ENCODE results near the gene KCNQ1OT1. TPM values are rescaled to one million over a fixed set of nuclear protein-coding genes. Genes with fewer than 3 reads are reported as not detected.

Gene KCNQ1OT1
- 5.0 TPM for total RNA-seq

- DNase-seq (ENCODE audit: low spot score), result peak; percentile 91
These were observed at the start of gene KCNQ1OT1 for GRCh38 chr11:2699531-2700414. Gene KCNQ1OT1 (minus strand): TSS chr11:2699994.

- DNase-seq (ENCODE audit: low spot score), result no peak
These were observed 49.2 kb upstream of the KCNQ1OT1 start for GRCh38 chr11:2748814-2749554.

- no peak for DNase-seq (ENCODE audit: low spot score)
These were observed 48.4 kb upstream of the KCNQ1OT1 start for GRCh38 chr11:2748061-2748813.

- no peak for DNase-seq (ENCODE audit: low spot score)
These were observed 47.6 kb upstream of the KCNQ1OT1 start for GRCh38 chr11:2747248-2748027.

GRCh38 chr11:2746401-2747247 lies 46.8 kb upstream of the KCNQ1OT1 start:
- DNase-seq (ENCODE audit: low spot score), result no peak

- DNase-seq (ENCODE audit: low spot score), result no peak
These were observed 45.7 kb upstream of the KCNQ1OT1 start for GRCh38 chr11:2745511-2745910.

- DNase-seq (ENCODE audit: low spot score), result no peak
These were observed 44.4 kb upstream of the KCNQ1OT1 start for GRCh38 chr11:2744166-2744565.

GRCh38 chr11:2743427-2744110 lies 43.8 kb upstream of the KCNQ1OT1 start:
- DNase-seq (ENCODE audit: low spot score), result no peak

- no peak for DNase-seq (ENCODE audit: low spot score)
These were observed 43.0 kb upstream of the KCNQ1OT1 start for GRCh38 chr11:2742611-2743426.

- DNase-seq (ENCODE audit: low spot score), result no peak
These were observed 42.4 kb upstream of the KCNQ1OT1 start for GRCh38 chr11:2742201-2742600.

- DNase-seq (ENCODE audit: low spot score), result no peak
These were observed 41.8 kb upstream of the KCNQ1OT1 start for GRCh38 chr11:2741377-2742131.

GRCh38 chr11:2741006-2741376 lies 41.2 kb upstream of the KCNQ1OT1 start:
- DNase-seq (ENCODE audit: low spot score), result no peak

GRCh38 chr11:2740275-2740940 lies 40.6 kb upstream of the KCNQ1OT1 start:
- DNase-seq (ENCODE audit: low spot score), result no peak

GRCh38 chr11:2739531-2740274 lies 39.9 kb upstream of the KCNQ1OT1 start:
- DNase-seq (ENCODE audit: low spot score), result no peak

- no peak for DNase-seq (ENCODE audit: low spot score)
These were observed 39.0 kb upstream of the KCNQ1OT1 start for GRCh38 chr11:2738551-2739431.

GRCh38 chr11:2737866-2738265 lies 38.1 kb upstream of the KCNQ1OT1 start:
- DNase-seq (ENCODE audit: low spot score), result no peak

Measured in ureter (tissue), 1 donor.